Measurements from ENCODE around the gene OMP.

OMP gene

GRCh38 chr11:77130763-77131513, 28.3 kb downstream of the OMP start:
- no peak for DNase-seq (ENCODE audit: low spot score in 2 of 2)

GRCh38 chr11:77131560-77131959, 28.9 kb downstream of the OMP start:
- in situ Hi-C loops (cut with MboI; ENCODE audit: low sequenced_read_pairs), result loop anchor here (10.0 kb wide), 1 partner anchor 53 kb away; no protein-coding TSS in a partner anchor

More at GRCh38 chr11:77130763-77131513, 28.3 kb downstream of the OMP start:
- H3K9me3 ChIP-seq, result no peaks in the 10 kb centered on the region
- H3K4me3 ChIP-seq, result no peak overlapping the region
- H3K27me3 ChIP-seq (ENCODE audit: low read depth), result no peaks in the 10 kb centered on the region
- H3K4me1 ChIP-seq, result peaks cover 6% of the 10 kb centered on the region
- H3K36me3 ChIP-seq (replicated peaks), result no peaks in the 10 kb centered on the region
- in situ Hi-C loops (cut with MboI; ENCODE audit: low sequenced_read_pairs), result loop anchor here (10.0 kb wide), 1 partner anchor 54 kb away; no protein-coding TSS in a partner anchor

GRCh38 chr11:77135069-77135468, 32.4 kb downstream of the OMP start:
- in situ Hi-C loops (cut with MboI; ENCODE audit: low sequenced_read_pairs), result loop anchor here (10.0 kb wide), 1 partner anchor 50 kb away; no protein-coding TSS in a partner anchor
- Histone ChIP-seq H3K4me3 (no peak overlapping the region), H3K27me3 (ENCODE audit: low read depth) (no peaks in the 10 kb centered on the region), H3K9me3 (no peaks in the 10 kb centered on the region), H3K4me1 (no peaks in the 10 kb centered on the region), H3K36me3 (replicated peaks) (no peaks in the 10 kb centered on the region)
- no peak for DNase-seq (ENCODE audit: low spot score in 2 of 2)

More at GRCh38 chr11:77131560-77131959, 28.9 kb downstream of the OMP start:
- H3K4me1 ChIP-seq, result peaks cover 6% of the 10 kb centered on the region
- H3K9me3 ChIP-seq, result no peaks in the 10 kb centered on the region
- no peaks in the 10 kb centered on the region for H3K36me3 ChIP-seq (replicated peaks)
- DNase-seq (ENCODE audit: low spot score in 2 of 2), result no peak
- no peak overlapping the region for H3K4me3 ChIP-seq
- H3K27me3 ChIP-seq (ENCODE audit: low read depth), result no peaks in the 10 kb centered on the region

- Histone ChIP-seq H3K9me3 (no peaks in the 10 kb centered on the region), H3K4me3 (no peak overlapping the region), H3K36me3 (replicated peaks) (no peaks in the 10 kb centered on the region), H3K4me1 (no peaks in the 10 kb centered on the region), H3K27me3 (ENCODE audit: low read depth) (no peaks in the 10 kb centered on the region)
- no peak for DNase-seq (ENCODE audit: low spot score in 2 of 2)
- in situ Hi-C loops (cut with MboI; ENCODE audit: low sequenced_read_pairs), result loop anchor here (10.0 kb wide), 1 partner anchor 49 kb away; no protein-coding TSS in a partner anchor
Observed at GRCh38 chr11:77136074-77136473, 33.4 kb downstream of the OMP start.

GRCh38 chr11:77136784-77137420, 34.3 kb downstream of the OMP start:
- Histone ChIP-seq H3K27me3 (ENCODE audit: low read depth) (no peaks in the 10 kb centered on the region), H3K4me1 (no peaks in the 10 kb centered on the region), H3K9me3 (no peaks in the 10 kb centered on the region), H3K4me3 (no peak overlapping the region), H3K36me3 (replicated peaks) (no peaks in the 10 kb centered on the region)
- in situ Hi-C loops (cut with MboI; ENCODE audit: low sequenced_read_pairs), result loop anchor here (10.0 kb wide), 1 partner anchor 48 kb away; no protein-coding TSS in a partner anchor
- no peak for DNase-seq (ENCODE audit: low spot score in 2 of 2)

- H3K4me1 ChIP-seq, result no peaks in the 10 kb centered on the region
- H3K4me3 ChIP-seq, result no peak overlapping the region
- in situ Hi-C loops (cut with MboI; ENCODE audit: low sequenced_read_pairs), result loop anchor here (10.0 kb wide), 1 partner anchor 47 kb away; no protein-coding TSS in a partner anchor
- H3K9me3 ChIP-seq, result no peaks in the 10 kb centered on the region
- no peaks in the 10 kb centered on the region for H3K36me3 ChIP-seq (replicated peaks)
- no peaks in the 10 kb centered on the region for H3K27me3 ChIP-seq (ENCODE audit: low read depth)
- DNase-seq (ENCODE audit: low spot score in 2 of 2), result no peak
Observed at GRCh38 chr11:77137421-77137820, 34.8 kb downstream of the OMP start.

- Histone ChIP-seq H3K4me3 (no peak overlapping the region), H3K27me3 (ENCODE audit: low read depth) (no peaks in the 10 kb centered on the region), H3K9me3 (no peaks in the 10 kb centered on the region), H3K36me3 (replicated peaks) (no peaks in the 10 kb centered on the region), H3K4me1 (no peaks in the 10 kb centered on the region)
- DNase-seq (ENCODE audit: low spot score in 2 of 2), result no peak
- in situ Hi-C loops (cut with MboI; ENCODE audit: low sequenced_read_pairs), result loop anchor here (10.0 kb wide), 1 partner anchor 47 kb away; no protein-coding TSS in a partner anchor
Observed at GRCh38 chr11:77138106-77138649, 35.5 kb downstream of the OMP start.

GRCh38 chr11:77139201-77139600, 36.6 kb downstream of the OMP start:
- DNase-seq (ENCODE audit: low spot score in 2 of 2), result no peak
- Histone ChIP-seq H3K27me3 (ENCODE audit: low read depth) (no peaks in the 10 kb centered on the region), H3K36me3 (replicated peaks) (no peaks in the 10 kb centered on the region), H3K9me3 (no peaks in the 10 kb centered on the region), H3K4me3 (no peak overlapping the region), H3K4me1 (no peaks in the 10 kb centered on the region)
- in situ Hi-C loops (cut with MboI; ENCODE audit: low sequenced_read_pairs), result loop anchor here (10.0 kb wide), 1 partner anchor 46 kb away; no protein-coding TSS in a partner anchor

- Histone ChIP-seq H3K4me3 (no peak overlapping the region), H3K9me3 (no peaks in the 10 kb centered on the region), H3K4me1 (no peaks in the 10 kb centered on the region), H3K36me3 (replicated peaks) (no peaks in the 10 kb centered on the region), H3K27me3 (ENCODE audit: low read depth) (no peaks in the 10 kb centered on the region)
- no peak for DNase-seq (ENCODE audit: low spot score in 2 of 2)
- in situ Hi-C loops (cut with MboI; ENCODE audit: low sequenced_read_pairs), result no loop called here
Observed at GRCh38 chr11:77140231-77140851, 37.7 kb downstream of the OMP start.

GRCh38 chr11:77141034-77141433, 38.4 kb downstream of the OMP start:
- Histone ChIP-seq H3K27me3 (ENCODE audit: low read depth) (no peaks in the 10 kb centered on the region), H3K4me3 (no peak overlapping the region), H3K4me1 (no peaks in the 10 kb centered on the region), H3K36me3 (replicated peaks) (no peaks in the 10 kb centered on the region), H3K9me3 (no peaks in the 10 kb centered on the region)
- no peak for DNase-seq (ENCODE audit: low spot score in 2 of 2)
- in situ Hi-C loops (cut with MboI; ENCODE audit: low sequenced_read_pairs), result no loop called here

- H3K4me3 ChIP-seq, result no peak overlapping the region
- no peaks in the 10 kb centered on the region for H3K4me1 ChIP-seq
- no peak for DNase-seq (ENCODE audit: low spot score in 2 of 2)
- H3K9me3 ChIP-seq, result no peaks in the 10 kb centered on the region
- no peaks in the 10 kb centered on the region for H3K36me3 ChIP-seq (replicated peaks)
- in situ Hi-C loops (cut with MboI; ENCODE audit: low sequenced_read_pairs), result no loop called here
- no peaks in the 10 kb centered on the region for H3K27me3 ChIP-seq (ENCODE audit: low read depth)
Observed at GRCh38 chr11:77141475-77141874, 38.8 kb downstream of the OMP start.

GRCh38 chr11:77142091-77142975, 39.7 kb downstream of the OMP start:
- no peak overlapping the region for H3K4me3 ChIP-seq
- H3K36me3 ChIP-seq (replicated peaks), result no peaks in the 10 kb centered on the region
- no peaks in the 10 kb centered on the region for H3K9me3 ChIP-seq
- in situ Hi-C loops (cut with MboI; ENCODE audit: low sequenced_read_pairs), result no loop called here
- no peaks in the 10 kb centered on the region for H3K4me1 ChIP-seq
- no peak for DNase-seq (ENCODE audit: low spot score in 2 of 2)
- no peaks in the 10 kb centered on the region for H3K27me3 ChIP-seq (ENCODE audit: low read depth)
